Measurements from ENCODE around the gene GNAI2.
A peak's percentile ranks its signal among the peaks of the same experiment; 100 is the strongest.

The GNAI2 gene

DNA sequence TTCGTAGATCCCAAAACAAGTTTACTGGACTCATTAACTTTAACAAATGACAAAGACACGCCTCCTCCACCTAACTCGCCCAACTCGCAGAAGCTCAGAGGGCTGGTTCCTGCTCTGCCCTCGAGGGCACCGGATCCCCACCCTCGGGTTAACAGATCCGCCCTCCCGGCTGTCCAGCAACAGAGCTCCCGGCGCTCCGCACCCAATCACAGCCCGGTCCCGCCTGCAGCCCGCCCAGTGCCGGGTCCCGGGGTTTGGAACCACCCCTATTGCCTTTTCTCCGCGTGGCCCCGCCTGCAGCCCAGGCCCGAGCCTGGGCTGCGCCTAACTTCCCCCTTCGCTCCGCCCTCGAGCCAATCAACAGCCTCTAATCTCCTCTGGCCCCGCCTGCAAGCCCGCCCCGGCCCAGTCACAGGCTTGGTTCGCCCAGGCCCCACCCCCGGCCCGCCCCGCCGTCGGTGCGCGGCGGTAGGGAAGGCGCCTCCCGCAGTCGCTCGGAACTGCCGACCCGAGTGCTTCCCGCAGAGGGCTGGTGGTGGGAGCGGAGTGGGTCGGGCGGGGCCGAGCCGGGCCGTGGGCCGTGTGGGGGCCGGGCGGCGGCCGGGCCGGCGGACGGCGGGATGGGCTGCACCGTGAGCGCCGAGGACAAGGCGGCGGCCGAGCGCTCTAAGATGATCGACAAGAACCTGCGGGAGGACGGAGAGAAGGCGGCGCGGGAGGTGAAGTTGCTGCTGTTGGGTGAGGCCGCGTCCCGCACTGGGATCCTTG lies at the start of gene GNAI2:
GNAI2 (plus strand) TSS at position 489 of the 768 bp plus-strand sequence; CDS start at position 621, 132 bp downstream.
- peak; percentile 100 for FAIRE-seq

DNA sequence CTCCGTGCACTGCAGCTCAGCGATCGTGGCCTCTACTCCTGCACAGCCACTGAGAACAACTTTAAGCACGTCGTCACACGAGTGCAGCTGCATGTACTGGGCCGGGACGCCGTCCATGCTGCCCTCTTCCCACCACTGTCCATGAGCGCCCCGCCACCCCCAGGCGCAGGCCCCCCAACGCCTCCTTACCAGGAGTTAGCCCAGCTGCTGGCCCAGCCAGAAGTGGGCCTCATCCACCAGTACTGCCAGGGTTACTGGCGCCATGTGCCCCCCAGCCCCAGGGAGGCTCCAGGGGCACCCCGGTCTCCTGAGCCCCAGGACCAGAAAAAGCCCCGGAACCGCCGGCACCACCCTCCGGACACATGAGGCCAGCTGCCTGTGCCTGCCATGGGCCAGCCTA lies 48.3 kb upstream of the GNAI2 start:
- FAIRE-seq, result no peak

DNA sequence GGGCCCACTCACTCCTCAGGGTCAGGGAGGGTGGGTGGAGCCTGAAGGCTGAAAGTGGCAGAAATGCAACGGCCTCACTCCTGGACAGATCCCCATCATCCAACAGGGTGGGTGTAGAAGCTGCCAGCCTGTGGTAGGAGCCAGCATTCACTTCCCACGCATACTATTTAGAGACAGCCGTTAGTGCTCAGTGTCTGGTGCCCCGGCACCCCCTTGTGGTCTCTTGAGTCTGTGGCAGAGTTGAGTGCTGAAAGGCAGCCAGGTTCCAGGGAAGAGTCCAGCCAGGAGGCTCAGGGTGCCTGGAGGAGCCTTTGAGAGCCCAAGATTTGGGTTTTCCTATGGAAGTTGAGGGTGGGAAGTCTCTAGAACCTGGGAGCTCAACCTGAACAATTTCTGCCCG lies 46.7 kb upstream of the GNAI2 start:
- FAIRE-seq, result peak; percentile 94

DNA sequence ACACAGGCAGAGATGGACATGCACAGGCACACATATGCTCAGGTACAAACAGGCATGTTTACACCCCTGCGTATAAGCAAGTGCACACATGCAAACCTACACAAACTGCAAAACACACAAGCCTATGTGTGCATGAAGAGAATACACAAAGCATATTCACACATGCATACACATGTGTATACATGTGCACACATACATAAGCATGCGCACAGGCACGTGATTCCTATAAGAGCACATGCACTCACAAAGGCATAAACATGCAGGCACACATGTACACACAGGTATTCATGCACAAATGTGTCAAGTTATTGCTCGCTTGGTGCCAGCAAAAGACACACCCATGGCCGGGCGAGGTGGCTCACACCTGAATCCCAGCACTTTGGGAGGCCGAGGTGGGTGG lies 46.0 kb upstream of the GNAI2 start:
- no peak for FAIRE-seq

DNA sequence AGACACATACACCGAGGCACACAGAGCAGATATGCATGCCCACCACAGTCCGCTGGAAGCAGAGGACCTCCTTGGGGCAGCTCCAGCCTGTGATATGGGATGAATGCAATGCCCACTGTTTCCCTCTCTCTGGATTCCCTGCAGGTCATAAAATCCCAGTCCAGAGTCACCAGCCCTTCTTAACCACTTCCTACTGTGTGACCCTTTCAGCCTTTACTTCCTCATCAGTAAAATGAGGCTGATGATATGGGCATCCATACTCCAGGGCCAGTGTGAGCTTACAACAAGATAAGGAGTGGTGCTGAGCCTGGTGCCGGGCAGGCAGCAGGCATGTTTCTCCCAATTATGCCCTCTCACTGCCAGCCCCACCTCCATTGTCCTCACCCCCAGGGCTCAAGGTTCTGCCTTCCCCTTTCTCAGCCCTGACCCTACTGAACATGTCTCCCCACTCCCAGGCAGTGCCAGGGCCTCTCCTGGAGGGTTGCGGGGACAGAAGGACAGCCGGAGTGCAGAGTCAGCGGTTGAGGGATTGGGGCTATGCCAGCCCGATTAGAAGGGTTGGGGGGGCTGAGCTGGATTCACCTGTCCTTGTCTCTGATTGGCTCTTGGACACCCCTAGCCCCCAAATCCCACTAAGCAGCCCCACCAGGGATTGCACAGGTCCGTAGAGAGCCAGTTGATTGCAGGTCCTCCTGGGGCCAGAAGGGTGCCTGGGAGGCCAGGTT lies 44.9 kb upstream of the GNAI2 start, which contains the start of gene GNAT1:
GNAT1 (plus strand) TSS at position 675 of the 725 bp plus-strand sequence. CDS start 116 bp downstream, outside the sequence.
- no peak for FAIRE-seq

DNA sequence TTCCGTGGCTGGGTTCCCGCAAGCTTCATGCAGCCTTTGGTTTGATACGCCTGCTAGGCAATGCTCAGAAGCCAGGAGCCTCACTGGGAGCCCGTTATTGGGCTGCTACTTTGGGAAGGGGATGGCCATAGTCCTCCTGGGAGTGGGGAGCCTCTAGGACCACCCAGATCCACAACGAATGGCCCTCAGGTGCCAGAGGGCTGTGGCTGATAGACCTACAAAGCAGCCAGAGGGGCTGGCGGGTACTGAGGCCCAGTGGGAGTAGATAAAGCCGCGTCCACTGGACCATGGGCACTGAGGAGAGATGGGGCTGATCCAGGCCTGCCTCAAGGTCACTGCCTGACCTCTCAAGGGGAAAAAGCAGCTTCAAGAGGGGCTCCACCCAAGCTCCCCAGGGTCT lies 43.9 kb upstream of the GNAI2 start:
- FAIRE-seq, result no peak

DNA sequence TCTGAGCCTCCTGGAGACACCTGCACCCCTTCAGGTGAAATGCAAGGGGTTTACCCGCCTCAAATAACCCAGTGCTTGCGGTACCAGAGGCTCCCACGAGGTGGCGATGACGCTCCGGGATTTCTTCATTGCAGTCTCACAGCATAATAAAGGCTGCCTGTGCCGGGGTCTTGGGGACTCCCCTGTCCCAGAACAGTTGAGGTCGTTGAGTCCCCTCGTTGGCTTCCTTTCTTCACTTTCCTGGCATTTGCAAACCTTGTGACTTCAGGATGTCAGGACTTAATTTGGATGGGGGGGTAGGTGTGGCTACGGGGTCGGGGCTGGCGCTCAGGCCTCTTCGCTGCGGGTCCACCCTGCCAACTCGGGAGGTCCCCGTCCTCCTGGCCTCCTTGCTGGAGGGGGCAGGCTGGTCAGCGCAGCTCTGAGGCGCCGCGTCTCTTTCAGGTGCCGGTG lies 43.3 kb upstream of the GNAI2 start:
- FAIRE-seq, result peak; percentile 84

DNA sequence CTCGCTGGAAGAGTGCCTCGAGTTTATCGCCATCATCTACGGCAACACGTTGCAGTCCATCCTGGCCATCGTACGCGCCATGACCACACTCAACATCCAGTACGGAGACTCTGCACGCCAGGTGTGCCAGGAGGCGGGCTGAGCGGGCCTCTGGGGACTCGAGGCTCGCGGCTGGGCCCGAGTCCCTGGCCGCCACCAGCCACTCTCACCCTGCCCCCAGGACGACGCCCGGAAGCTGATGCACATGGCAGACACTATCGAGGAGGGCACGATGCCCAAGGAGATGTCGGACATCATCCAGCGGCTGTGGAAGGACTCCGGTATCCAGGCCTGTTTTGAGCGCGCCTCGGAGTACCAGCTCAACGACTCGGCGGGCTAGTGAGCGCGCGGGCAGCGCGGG lies 42.7 kb upstream of the GNAI2 start:
- no peak for FAIRE-seq

DNA sequence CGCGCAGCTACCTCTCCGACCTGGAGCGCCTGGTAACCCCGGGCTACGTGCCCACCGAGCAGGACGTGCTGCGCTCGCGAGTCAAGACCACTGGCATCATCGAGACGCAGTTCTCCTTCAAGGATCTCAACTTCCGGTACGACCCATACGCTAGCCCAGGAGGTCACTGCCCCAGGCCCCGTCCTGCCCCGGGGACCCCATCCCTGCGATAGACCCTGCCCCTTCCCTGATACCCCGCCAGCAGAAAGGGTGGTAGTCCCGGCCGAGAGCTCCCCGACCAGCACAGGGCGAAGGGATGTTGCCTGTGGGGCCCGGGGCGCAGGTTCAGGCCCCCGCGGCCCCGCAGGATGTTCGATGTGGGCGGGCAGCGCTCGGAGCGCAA lies 42.3 kb upstream of the GNAI2 start:
- FAIRE-seq, result no peak

DNA sequence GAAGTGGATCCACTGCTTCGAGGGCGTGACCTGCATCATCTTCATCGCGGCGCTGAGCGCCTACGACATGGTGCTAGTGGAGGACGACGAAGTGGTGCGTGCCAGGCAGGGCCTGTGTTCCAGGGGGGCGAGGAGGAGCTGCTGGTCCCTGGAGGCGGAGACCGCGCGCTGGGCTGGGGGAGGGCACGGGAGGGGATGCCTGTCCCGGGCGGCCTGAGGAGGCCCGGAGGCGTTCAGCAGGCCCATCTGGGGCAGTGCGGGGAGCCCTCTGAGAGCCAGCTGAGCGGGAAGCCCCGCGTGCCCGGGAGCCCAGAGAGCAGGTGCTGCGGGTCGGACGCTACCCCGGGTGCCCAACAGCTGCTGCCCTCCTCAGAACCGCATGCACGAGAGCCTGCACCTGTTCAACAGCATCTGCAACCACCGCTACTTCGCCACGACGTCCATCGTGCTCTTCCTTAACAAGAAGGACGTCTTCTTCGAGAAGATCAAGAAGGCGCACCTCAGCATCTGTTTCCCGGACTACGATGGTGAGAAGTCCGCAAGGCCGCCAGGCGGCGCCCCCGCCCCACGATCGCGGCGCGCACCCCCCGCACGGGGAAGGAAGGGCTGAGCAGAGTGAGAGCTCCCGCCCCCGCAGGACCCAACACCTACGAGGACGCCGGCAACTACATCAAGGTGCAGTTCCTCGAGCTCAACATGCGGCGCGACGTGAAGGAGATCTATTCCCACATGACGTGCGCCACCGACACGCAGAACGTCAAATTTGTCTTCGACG lies 41.7 kb upstream of the GNAI2 start:
- FAIRE-seq, result peak; percentile 19

DNA sequence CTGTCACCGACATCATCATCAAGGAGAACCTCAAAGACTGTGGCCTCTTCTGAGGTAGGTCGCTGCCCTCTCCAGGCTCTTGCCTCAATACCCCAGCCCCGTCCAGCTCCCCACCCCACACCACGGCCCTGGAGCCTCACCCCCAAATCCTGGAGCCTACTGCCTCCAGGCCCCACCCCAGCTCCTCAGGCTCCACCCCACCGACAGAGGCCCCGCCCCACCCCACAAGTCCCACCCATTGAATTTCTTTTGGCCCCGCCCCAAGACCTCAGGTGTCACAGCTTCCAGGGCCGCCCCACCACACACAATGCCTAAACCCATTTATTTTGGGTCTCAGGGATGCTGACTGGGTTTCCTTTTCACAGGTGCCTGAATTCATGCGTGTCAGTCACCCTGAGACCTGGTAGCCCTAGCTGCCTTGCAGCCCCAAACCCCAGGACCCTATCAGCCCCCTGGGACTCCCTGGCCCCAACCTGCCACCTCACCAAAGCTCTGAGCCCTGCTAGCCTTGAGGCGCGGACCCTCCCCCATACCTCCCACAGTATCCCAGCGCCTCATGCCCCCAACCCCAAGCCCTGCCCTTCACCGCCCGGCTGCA lies 41.0 kb upstream of the GNAI2 start:
- no peak for FAIRE-seq

DNA sequence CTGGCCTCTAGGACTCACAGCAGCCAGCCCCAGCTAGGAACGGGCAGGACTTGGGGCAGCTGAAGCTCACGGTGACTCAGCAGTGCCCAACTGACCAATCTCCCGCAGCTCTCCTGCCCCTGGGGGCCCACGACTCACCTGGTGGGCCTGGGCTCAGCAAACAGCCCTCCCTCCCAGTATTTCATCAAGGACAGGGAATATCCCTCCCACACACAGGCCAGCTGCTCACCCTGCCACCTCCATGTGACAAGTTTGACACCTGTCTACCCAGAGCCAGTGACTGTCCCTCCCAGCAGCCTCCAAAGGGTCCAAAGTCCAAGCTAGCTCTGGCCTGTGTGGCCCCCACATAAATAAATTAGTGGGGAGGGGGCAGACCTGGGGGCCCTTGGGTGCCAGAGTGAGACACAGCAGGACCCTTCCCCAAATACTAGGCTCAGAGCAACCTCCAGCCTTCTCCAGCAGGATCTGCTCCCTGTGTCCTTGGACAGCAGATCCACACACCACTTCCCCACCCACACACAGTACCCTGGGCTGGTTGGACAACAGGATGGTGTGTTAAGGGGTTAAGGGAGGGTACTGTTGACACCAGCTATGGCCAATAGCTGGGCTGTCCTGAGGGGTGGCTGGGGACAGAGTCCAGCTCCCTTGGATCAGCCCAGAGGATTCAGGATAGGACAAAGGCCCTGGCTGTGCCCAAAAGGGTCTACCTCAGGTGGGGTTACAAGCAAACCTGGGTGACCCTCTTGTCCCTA lies 40.3 kb upstream of the GNAI2 start:
- no peak for FAIRE-seq

DNA sequence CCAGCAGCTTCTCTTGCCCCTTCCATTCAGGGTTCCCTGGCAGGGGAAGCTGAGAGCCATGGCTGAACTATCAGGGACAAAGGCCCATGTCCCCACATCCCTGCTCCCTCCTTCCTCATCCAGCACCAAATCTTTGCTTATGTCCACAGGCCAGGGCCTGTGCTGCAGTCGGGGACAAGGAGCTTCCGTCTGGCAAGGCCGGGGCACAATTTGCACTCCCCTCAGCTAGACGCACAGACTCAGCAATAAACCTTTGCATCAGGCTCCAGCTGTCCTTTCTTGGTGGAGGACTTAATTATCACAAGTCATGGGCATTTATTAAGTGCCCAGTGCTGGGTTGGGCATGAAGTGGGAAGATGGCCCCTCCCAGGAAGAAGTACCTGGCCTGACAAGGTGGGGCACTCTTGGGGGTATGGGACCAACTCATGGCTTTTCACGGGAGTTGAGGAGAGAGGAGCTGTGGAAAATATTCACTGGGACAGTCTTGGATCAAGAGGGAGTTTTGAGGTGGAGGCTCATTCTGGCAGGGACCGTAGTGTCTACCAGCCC lies 39.7 kb upstream of the GNAI2 start:
- no peak for FAIRE-seq

DNA sequence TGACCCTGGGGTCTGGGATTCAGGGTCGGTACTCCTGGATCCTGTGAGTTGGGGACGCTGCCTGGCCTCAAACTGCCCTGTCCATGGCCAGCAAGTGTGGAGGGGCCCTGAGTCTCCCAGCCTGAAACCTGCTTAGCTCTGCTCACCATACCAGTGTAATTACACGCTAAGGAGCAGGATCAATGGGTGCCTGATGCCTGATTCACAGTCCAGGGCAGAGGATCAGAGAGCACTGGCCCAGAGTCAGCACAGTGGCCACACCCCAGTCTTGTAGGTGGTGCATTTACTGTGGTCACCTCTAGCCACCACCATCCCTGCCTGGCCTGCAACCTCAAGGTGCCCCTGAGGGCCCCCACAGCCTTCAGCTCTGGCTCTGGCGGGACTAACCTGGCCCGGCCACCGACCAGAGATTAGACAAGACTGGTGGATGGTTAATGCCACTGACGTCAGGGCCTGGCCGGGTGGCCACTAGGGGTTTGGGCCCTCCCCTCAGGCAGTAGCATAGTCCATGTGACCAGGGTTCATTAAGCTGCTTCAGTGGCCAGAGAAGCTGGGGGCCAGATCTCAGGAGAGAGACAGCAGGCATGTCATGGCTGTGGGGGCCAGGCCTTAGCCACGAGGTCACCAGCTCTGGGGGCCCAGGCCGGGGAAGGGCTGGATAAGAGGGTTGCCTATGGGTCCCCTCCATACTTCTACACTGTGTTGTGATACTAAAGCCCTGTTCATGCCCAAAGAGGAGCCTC lies 34.3 kb upstream of the GNAI2 start:
- no peak for FAIRE-seq

DNA sequence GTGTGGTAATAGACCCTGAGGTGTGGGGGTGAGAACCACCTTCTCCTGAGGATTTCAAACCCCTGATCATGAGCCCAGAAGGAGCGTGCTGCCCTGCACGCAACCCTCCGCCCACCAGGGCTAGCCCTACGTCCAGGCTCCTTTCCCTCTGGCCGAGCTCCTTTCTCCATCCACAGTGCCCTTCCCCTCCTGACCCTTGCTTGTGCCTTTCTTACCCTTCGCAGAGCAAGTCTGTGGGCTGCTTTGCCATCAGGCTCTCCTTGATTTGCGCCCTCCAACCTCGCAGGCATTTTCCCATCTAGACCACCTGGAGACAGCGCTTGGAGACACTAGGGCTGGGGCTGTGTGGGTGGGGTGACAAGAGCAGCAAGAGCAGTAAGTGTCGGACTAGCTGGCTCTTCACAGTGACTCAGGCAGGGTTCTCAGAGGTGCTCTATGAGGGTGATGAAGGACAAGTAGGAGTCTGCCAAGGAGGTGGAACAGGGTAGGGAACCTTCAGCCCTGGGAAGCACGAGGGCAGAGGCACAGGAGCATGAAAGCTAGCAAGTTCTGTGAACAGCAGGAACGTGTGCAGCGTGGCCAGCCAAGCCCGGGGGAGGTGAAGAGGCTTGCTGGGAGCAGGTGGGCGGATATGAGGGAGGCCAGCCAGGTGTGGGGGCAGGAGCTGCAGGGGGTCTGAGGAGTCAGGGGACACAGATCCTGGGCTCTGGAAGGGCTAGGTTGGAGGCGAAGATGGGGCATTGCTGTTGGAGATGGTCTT lies 33.5 kb upstream of the GNAI2 start:
- no peak for FAIRE-seq

DNA sequence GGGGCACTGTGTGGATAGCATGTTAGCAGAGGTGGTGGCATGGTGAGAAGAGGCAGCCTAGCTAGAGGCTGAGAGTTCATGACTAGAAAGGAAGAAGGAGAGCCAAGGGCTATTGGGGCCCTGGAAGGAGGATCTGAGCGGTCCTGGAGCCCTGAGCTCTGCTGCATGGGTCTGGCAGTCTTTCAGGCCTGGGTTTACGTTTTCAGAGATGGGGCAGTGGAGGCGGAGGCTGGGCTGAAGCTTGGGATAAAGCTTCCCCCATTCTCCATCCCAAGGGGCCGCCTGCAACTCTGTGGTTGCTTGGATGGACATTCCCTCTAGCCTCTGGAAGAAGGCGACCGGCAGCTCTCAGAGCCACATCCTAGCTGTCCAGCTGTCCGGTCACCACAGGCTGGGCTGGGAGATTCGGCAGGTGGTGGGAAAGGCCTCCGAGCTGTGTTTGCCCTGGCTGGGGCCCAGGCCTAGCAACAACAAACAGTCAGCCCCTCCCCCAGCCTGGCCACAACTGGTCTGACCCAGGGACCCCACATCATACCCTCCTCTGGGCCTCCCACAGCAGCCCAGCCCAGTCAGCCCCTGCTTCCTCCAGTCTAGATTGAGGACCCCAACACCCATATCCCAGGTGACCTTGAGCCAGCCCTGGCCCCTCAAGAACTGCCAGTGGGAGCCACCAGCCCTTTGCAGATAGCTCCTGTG lies 32.7 kb upstream of the GNAI2 start:
- FAIRE-seq, result no peak

DNA sequence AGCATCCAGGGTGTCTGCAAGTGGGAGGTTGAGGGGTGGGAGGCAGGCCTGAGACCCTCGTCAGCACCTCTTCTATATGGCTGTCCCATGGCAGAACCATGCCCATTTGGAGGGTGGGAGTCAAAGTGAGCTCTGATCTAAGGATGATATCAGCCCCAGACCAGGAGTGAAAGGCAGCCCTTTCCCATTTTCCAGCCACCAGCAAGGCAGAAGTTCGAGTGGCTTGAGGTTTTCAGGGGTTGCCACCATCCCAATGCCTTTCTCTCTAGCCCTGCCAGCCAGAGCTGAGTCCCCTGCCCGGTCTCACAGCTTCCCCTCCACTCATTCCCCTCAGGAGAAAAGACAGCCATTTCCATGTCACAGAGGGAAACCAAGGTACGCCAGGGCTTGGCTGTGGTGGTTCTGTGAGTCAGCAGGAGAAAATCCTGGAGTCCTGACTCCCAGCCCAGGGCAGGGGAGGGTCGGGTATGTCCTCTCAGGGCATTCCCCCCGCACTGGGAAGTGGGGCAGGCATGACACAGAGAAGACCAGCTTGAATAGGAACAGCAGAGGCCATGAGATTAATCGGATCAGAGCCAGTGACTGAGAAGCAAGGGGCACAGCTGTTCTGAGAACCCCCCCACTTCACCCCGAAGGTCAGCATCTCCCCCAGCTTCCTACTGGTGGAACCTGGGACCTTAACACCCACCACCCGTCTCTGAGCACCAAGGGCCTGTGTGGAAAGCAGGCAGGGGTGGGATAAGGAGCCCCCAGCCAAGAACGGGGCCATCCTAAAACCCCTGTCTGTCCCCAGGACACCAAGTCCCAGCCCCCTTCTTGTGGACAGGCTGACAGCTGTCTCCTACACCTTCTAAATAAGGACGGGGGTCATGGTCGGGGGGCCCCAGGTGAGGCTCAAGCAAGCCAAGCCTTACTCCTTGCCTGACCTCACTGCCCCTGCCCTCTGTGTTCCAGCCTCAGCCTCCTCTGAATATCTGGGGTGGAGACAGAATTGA lies 31.9 kb upstream of the GNAI2 start:
- no peak for FAIRE-seq

DNA sequence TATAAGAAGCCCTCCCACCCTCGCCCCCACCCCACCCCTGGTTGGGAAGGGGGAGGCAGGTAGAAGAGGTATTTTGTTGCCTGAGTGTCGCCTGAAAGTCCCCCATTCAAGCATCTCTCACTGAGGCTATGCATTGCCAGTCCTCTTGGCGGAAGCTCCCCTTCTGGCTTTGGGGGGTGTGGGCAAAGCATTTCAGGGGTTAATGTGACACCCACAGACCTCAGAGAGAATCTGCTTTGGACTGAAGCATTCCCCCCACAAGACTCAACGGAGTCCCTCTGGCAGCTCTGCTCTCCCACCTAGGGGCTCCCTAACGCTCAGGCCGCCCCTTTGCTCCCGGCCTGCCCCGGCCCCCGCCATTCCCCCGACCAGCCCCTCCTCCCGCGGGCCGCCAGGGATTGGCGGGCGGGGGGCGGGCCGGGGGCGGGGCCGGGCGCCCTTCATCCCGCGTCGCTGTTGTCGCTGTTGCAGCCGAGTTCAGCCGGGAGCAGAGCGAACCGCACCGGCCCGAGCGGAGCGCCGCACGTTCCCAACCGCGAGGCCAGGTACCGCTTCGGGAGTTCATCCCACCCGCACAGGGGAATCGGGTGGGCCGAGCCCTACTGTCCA lies 31.1 kb upstream of the GNAI2 start, which contains the start of gene SLC38A3:
SLC38A3 (plus strand) TSS at position 468 of the 609 bp plus-strand sequence. CDS start 8,929 bp downstream, outside the sequence.
- no peak for FAIRE-seq
